Stimulated activated CD4-positive, alpha-beta T cell treated with anti-CD3 and anti-CD28 coated beads, Interleukin-4, amount 100 ng/mL, for 24 hours (primary cell): ENCODE measurements around the gene IGSF21.

ENCODE experiments used
- DNase-seq: peaks from one replicate; pipeline ENCODE4 v3.0.0-alpha.2; 2020

IGSF21 gene

GRCh38 chr1:18120638-18121037 lies 13.0 kb downstream of the IGSF21 start:
- DNase-seq, result no peak

DNA sequence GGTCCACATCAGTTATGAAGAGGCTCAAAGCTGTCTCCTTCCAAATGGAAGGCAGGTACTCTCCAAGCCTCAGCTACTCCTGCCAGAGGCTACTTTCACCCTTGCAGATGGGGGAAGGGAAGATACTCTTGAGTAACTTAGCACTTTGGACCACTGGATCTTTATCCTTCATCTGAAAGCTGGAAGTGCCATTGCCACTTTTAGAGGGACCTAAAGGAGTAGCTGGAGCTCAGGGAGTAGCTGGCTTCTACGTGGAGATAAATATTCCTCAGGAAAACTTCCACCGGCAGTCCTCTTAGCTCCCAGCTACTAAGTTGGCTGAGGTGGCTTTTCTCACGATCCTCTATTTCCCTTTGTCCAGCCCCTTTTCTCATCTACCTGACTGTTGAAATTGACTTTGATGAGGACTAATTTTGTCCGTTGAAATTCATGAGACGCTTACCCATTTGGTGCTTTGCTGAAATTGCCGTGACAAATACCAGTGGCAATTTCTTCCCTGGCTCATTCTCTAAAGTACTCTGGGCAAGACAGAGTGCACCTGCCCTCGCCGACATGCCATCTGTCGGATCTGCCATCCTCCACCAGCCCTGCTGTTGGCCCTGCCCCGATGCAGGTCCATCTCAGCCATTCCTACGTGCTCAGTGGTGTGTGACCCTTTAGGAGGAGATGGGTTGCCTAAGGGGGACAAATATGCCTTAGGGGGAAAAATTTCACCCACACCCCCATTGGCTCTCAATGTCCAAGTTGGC lies 13.6 kb downstream of the IGSF21 start:
- no peak for DNase-seq

DNA sequence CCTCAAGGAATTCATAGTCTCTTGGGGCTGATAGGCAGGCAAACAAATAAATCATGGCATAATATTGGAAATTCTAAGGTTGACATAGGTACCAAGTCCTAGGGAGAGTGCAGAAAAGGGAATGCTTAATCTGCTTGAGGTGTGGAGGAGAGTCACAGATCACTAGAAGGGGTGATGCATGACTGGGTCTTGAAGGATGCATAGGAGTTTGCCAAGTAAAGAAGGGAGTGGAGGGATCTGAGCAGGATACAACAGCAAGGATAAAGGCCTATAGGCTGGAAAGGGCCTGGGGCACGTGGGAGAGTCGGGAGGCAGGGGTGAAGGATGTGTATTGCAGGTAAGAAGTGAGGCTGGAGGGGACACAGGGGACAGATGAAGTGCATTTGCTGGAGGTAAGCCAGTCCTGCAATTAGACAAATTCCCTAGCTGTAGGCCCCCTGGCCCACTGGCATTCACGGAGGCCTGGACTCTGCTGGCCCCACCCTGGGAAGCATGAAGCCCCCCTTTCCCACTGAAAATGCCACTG lies 15.9 kb downstream of the IGSF21 start:
- no peak for DNase-seq

DNA sequence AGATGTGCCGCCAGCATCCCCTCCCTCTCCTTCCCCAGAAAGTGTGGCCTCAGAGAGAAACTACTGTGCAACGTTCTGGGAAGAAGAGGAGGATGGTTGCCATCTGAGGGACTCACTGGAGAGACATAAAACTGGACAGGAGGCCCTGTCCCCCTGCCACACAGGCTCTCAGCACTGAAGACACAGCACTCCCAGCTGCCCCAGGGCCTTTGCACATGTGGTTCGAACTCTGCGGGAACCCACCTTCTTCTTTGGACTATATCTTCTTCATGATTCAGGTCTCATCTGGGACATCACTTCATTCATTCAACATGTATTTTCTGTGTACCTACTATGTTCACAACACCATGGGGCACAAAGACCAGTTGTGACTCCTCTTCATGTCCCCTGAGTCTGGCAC lies 17.4 kb downstream of the IGSF21 start:
- DNase-seq, result no peak

DNA sequence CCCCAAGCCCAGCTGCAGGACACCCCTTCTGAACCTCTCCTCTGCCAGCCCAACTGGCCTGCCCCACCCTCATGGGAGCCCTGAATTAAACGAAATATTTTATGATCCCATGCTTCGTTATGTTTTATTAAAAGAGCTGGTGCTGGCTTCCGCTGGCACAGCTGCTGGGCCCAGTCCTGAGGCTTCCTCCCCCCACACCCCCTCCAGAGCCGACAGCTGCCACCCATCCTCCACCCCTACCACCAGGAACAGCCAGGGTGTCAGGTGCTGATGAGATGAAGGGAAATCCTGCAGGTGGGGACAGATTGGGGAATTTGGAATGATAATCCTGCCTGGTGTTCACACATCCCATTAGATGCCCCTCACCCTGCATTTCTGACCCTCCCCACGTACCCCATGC lies 19.0 kb downstream of the IGSF21 start:
- no peak for DNase-seq

DNA sequence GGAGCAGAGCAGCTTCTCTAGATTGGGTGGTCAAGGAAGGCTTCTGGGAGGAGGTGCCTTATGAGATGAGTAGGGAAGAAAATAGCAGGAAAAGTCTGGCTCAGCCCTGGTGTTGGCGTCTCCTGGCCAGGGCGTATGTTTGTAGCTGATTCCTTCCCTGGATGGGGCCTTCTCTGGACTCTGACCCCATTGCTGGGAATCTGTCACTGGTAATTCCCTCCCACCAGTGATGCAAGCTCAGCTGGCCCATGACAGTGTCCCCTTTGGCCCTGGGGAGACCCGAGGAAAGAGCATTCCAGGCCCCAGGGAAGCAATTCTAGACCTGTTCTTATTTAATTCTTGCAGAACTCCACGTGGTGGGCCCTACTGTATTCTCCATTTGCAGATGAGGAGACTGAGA lies 20.7 kb downstream of the IGSF21 start:
- no peak for DNase-seq

GRCh38 chr1:18130356-18130755 lies 22.8 kb downstream of the IGSF21 start:
- no peak for DNase-seq

DNA sequence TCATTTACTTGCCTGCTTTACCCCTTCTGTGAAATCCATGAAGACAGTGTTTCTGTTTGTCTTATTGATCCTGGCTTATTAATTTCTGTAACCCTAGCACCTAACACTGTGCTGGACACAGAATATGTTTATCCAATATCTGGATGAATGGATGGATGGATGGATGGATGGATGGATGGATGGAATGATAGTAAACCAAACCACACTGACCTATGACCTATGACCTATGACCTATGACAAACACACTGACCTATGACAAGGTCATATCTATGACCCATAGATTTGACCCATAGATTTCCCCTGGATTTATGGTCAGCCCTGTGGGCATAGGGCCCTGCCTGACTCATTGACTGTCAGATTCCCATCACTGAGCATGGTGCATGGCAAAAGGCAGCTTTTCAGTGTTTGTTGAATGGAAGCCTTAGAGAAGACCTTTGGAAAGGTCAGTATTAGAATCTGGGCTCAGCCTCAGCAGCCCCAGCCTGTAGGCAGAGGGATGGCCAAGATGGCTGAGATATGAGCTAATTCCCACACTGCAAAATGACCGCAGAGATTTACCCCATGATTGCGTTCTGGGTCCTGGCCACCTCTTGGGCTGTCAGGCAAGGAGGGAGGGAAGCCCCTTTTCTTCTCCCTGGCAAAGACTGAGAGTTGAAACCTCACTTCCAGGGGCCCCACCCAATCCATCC lies 24.6 kb downstream of the IGSF21 start:
- no peak for DNase-seq

GRCh38 chr1:18132711-18133541 lies 25.3 kb downstream of the IGSF21 start:
- no peak for DNase-seq

- no peak for DNase-seq
Measured at GRCh38 chr1:18134324-18135046, 26.9 kb downstream of the IGSF21 start.

DNA sequence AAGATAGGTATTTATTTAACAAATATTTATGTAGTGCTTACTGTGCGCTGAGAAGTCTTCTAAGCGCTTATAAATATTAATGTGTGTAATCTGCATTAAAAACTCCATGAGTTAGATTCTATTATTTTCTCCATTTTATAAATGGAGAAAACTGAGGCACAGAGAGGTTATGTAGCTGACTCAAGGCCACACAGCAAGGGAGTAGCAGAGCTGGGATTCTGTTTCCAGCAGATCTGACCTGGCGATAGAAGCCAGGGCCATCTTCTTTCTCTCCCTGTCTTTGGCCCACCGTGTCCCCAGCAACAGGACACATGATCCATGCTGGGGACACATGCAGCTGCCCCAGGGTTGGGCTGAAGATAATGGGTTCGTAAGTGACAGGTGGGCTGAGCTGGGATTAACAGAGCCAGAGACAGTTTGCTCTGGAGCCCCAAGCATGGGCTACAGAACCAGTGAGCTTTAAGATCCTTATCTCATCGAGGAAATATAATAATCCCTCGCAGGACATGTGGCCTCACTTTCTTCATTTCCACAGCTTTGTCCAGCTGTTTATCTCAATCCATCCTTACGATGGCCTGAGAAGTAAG lies 30.3 kb downstream of the IGSF21 start:
- DNase-seq, result no peak

DNA sequence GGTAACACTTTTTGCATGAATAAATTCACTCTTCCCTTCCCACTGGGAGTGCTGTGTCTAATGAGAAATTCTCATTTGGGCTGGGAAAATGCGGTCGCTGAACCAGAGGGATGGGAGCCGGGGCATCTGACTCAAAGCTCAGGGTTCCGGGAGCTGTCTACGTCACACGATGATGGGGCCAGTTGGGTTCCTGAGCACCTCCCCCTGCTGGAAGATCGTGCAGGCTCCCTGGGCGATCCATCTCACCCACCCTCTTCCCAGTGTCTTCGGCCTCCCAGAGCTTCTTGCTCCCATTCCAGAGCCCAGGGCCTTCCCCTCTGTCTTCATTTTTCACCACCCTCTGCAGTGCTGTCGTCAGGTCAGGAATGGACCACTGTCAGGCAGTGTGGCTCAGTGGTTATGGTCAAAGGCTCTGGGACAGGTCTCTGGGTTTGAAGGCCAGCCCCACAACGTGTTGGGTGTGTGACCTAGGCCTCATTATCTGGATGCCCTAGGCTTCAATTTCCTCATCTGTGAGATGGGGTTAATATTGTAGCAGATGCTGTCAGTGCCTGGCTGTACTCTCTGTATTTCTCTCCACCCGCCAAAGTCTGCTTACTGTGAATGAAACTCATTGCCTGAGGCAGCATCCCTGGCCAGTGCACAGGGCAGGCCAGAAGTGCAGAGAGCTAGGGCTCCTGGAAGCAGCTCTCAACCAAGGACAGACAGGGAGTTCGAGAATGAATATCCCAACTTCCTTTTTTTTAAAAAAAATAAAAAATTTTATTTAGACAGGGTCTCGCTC lies 31.8 kb downstream of the IGSF21 start:
- no peak for DNase-seq

GRCh38 chr1:18140411-18140810 lies 32.8 kb downstream of the IGSF21 start:
- no peak for DNase-seq

GRCh38 chr1:18141661-18142060 lies 34.1 kb downstream of the IGSF21 start:
- no peak for DNase-seq

DNA sequence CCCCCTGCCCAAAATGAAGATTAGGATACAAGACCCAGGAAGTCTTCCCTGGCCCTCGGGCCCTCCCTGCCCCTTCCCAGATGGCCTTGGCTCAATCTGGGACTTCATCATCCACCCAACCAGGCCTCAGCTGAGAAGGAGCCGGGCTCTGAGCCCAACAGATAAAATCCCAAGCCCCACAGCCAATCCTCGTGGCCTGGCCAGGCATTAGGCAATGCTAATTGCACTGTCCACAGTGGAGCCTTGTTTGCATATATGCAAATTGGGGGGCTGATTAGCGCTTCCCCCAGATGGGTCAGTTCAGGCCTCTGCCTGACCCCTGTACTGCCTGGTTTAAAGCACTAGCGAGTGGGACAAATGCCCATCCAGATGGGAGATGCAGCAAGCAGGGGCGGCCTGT lies 34.9 kb downstream of the IGSF21 start:
- no peak for DNase-seq

DNA sequence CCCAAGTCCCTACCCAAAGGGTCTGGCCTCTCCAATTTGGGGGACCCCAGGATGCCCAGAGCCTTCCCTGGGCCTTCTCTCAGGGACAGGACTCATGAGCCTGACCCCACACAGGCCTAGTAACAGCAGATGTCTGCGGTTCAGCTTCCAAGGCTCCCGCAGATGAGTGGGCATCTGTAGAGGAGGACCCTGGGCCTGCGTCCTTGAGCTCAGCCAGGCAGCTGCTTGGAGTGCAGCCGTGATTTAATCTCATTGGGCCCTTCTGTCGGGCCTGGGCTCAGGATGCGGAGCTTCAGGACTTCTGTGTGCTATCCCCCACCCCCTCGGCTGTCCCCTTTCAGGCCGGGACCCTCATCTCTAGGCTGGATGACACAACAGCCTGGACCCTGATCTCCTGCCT lies 35.4 kb downstream of the IGSF21 start:
- no peak for DNase-seq

DNA sequence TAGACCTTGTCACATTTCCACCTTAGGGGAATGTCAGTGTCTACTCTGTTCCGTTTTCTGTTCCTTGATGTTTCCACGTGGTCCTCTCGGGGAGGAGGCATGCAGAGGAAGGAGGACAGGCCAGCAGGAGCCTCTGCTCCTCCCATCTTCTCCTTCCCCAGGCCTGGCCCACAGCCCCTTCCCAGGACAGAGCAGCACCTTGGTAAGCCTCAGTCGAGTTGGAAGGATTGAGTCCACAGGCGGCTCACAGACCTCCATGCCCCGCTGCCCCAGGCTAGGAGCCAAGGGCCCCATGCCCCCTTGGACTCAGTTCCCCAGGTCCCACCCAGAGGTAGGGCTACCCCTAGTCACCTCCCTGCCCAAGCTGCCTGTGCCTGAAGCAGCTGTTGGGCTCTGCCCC lies 36.5 kb downstream of the IGSF21 start:
- no peak for DNase-seq

- DNase-seq, result no peak
Measured at GRCh38 chr1:18144916-18145647, 37.5 kb downstream of the IGSF21 start.

GRCh38 chr1:18145851-18146618 lies 38.4 kb downstream of the IGSF21 start:
- DNase-seq, result no peak

DNA sequence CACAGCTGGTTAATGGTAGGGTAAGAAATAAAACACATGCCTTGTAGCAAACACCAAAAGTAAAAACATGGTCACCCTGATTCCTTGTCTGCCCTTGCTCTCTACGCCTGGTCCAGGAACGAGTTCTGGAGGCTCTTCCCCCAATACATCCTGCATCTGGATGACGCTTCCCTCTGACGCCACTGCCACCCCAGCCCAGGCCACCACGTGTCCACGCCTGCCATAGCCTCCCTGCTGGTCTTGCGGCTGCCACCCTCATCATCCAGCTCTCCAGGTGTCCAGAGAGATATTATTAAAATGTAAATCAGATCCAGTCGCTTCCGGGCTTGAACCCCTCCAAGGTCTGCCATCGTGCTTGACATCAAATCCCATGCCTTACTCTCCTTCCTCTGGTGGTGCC lies 39.3 kb downstream of the IGSF21 start:
- DNase-seq, result no peak
